WTC11 (cell line): ENCODE measurements around the gene FGF12. TPM values are rescaled to one million over a fixed set of nuclear protein-coding genes. Genes with fewer than 3 reads are reported as not detected.

Experiments
- ATAC-seq: fragments of 200-7000 bp; cut with Tn5 transposase; 2 replicates; pipeline ENCODE4 v1.10.0; 2021; ENCODE audit warnings: mild to moderate bottlenecking, moderate library complexity
- CTCF ChIA-PET: fragments of 300-600 bp; sonication (Branson Sonifier 250); formaldehyde crosslinking; loops from one replicate; lab custom pipeline; 2021; ENCODE audit warnings: antibody characterized with exemption; lab: Charles Lee
- POLR2A ChIA-PET: fragments of 350-600 bp; sonication (Branson Sonifier 250); formaldehyde crosslinking; loops from one replicate; lab custom pipeline; 2021; ENCODE audit warnings: antibody characterized with exemption; lab: Charles Lee
- DNase-seq: peaks from one replicate; pipeline ENCODE4 v3.0.0; 2021; ENCODE audit warnings: low spot score
- H3K27ac Mint-ChIP-seq: 2 replicates; pipeline ENCODE4 v1.8.0; 2021; ENCODE audit warnings: mixed read lengths
- H3K27me3 Mint-ChIP-seq: 2 replicates; pipeline ENCODE4 v1.8.0; 2021; ENCODE audit warnings: low read depth, mild to moderate bottlenecking, moderate library complexity, mixed read lengths
- H3K36me3 Mint-ChIP-seq: 2 replicates; pipeline ENCODE4 v1.8.0; 2021; ENCODE audit warnings: mixed read lengths
- H3K4me1 Mint-ChIP-seq: 2 replicates; pipeline ENCODE4 v1.8.0; 2022; ENCODE audit warnings: mixed read lengths
- H3K4me3 Mint-ChIP-seq: 2 replicates; pipeline ENCODE4 v1.8.0; 2021; ENCODE audit warnings: mild to moderate bottlenecking, moderate library complexity, mixed read lengths
- H3K9me3 Mint-ChIP-seq: 2 replicates; pipeline ENCODE4 v1.8.0; 2021; ENCODE audit warnings: mixed read lengths
- ATF1 ChIP-seq: sonication (generic); formaldehyde crosslinking; IDR thresholded peaks from 2 replicates; pipeline ENCODE4 v1.8.1; 2023; ENCODE audit warnings: mild to moderate bottlenecking, moderate library complexity, missing genetic modification reagents
- FOXP1 ChIP-seq: sonication (generic); formaldehyde crosslinking; IDR thresholded peaks from 2 replicates; pipeline ENCODE4 v1.8.0; 2022; ENCODE audit warnings: missing genetic modification reagents, mild to moderate bottlenecking, moderate library complexity, borderline replicate concordance
- JAZF1 ChIP-seq: fragments of 250-450 bp; sonication (Bioruptor Pico); IDR thresholded peaks from 2 replicates; pipeline ENCODE4 v1.9.0; 2021; ENCODE audit warnings: moderate library complexity, mild to moderate bottlenecking, inconsistent platforms
- KAT7 ChIP-seq: sonication (generic); formaldehyde crosslinking; IDR thresholded peaks from 2 replicates; pipeline ENCODE4 v1.8.1; 2023; ENCODE audit warnings: missing genetic modification reagents, mild to moderate bottlenecking, borderline replicate concordance
- MYBL2 ChIP-seq: sonication (generic); formaldehyde crosslinking; IDR thresholded peaks from 2 replicates; pipeline ENCODE4 v1.8.1; 2023; ENCODE audit warnings: mild to moderate bottlenecking, moderate library complexity, missing genetic modification reagents
- NR1H2 ChIP-seq: sonication (generic); formaldehyde crosslinking; IDR thresholded peaks from 2 replicates; pipeline ENCODE4 v1.9.0; 2021; ENCODE audit warnings: mild to moderate bottlenecking, moderate library complexity, missing genetic modification reagents
- TEAD4 ChIP-seq: sonication (generic); formaldehyde crosslinking; IDR thresholded peaks from 2 replicates; pipeline ENCODE4 v1.8.0; 2022; ENCODE audit warnings: mild to moderate bottlenecking, missing genetic modification reagents
- ZBTB21 ChIP-seq: sonication (generic); formaldehyde crosslinking; IDR thresholded peaks from 2 replicates; pipeline ENCODE4 v1.8.1; 2023; ENCODE audit warnings: mild to moderate bottlenecking, missing genetic modification reagents, borderline replicate concordance
- ZNF232 ChIP-seq: sonication (generic); formaldehyde crosslinking; IDR thresholded peaks from 2 replicates; pipeline ENCODE4 v1.8.0; 2022; ENCODE audit warnings: mild to moderate bottlenecking, missing genetic modification reagents
- ZNF423 ChIP-seq: fragments of 250-450 bp; sonication (Bioruptor Pico); IDR thresholded peaks from 2 replicates; pipeline ENCODE4 v2.1.2; 2022; ENCODE audit warnings: mild to moderate bottlenecking, moderate library complexity
- total RNA-seq: library from RNA; stranded (reverse); gene quantifications from 3 replicates; pipeline ENCODE4 v1.2.3, GENCODE V29; 2021
- TF ChIP-seq, protein P1 (sequence below): fragments of 250-450 bp; sonication (Bioruptor Pico); IDR thresholded peaks from 2 replicates; pipeline ENCODE4 v1.9.0; 2021; ENCODE audit warnings: mild to moderate bottlenecking, borderline replicate concordance
- TF ChIP-seq, protein P2 (sequence below): fragments of 250-450 bp; sonication (Bioruptor Pico); IDR thresholded peaks from 2 replicates; pipeline ENCODE4 v1.9.0; 2021; ENCODE audit warnings: mild to moderate bottlenecking
- TF ChIP-seq, protein P3 (sequence below): sonication (generic); formaldehyde crosslinking; conservative IDR thresholded peaks from 2 replicates; pipeline ENCODE4 v1.8.1; 2023; ENCODE audit warnings: mild to moderate bottlenecking, low read depth, missing genetic modification reagents, moderate library complexity
- TF ChIP-seq, protein P4 (sequence below): sonication (generic); formaldehyde crosslinking; IDR thresholded peaks from 2 replicates; pipeline ENCODE4 v1.8.0; 2022; ENCODE audit warnings: mild to moderate bottlenecking, missing genetic modification reagents
- TF ChIP-seq, protein P5 (sequence below): sonication (generic); formaldehyde crosslinking; IDR thresholded peaks from 2 replicates; pipeline ENCODE4 v1.8.1; 2022; ENCODE audit warnings: mild to moderate bottlenecking, missing genetic modification reagents, moderate library complexity, borderline replicate concordance
- TF ChIP-seq, protein P6 (sequence below): sonication (generic); formaldehyde crosslinking; IDR thresholded peaks from 2 replicates; pipeline ENCODE4 v1.8.1; 2023; ENCODE audit warnings: mild to moderate bottlenecking, missing genetic modification reagents, borderline replicate concordance
- TF ChIP-seq, protein P7 (sequence below): sonication (generic); formaldehyde crosslinking; IDR thresholded peaks from 2 replicates; pipeline ENCODE4 v1.8.0; 2023; ENCODE audit warnings: missing genetic modification reagents

The FGF12 gene
- total RNA-seq, 1 experiment from 2014 or later = 13.5 TPM

DNA sequence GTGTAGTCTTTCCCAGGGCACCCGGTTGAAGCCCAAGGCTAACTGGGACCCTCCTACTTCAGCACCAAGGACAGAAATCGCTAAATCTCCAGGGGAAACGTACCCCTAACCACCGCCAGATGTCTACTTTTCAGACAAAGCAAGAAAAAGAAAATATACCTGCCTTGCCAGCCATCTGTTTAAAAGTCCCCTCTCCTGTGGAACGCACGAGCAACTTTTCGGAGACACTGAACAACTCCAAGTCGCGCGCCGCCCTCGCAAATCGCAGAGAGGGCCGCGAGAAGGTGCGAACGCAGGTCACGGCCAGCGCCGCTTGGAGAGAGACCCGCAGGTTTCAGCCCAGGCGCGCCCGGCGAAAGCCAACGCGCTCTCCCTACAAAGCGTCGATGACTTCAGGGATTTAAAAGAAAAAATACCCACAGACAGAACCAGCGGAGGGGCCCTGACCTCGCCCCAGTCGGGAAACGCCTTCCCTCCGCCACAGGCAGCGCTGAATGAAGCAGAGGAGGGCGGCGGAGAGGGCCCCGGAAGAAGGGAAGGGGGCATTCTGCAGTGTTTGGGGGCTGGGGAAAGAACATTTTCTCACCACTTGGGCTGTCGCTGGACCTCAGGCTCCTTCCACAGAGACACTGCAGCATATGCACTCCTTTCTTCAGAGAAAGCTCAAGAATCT, 213.1 kb downstream of the FGF12 start (continued):
- TF ChIP-seq, protein P1, sequence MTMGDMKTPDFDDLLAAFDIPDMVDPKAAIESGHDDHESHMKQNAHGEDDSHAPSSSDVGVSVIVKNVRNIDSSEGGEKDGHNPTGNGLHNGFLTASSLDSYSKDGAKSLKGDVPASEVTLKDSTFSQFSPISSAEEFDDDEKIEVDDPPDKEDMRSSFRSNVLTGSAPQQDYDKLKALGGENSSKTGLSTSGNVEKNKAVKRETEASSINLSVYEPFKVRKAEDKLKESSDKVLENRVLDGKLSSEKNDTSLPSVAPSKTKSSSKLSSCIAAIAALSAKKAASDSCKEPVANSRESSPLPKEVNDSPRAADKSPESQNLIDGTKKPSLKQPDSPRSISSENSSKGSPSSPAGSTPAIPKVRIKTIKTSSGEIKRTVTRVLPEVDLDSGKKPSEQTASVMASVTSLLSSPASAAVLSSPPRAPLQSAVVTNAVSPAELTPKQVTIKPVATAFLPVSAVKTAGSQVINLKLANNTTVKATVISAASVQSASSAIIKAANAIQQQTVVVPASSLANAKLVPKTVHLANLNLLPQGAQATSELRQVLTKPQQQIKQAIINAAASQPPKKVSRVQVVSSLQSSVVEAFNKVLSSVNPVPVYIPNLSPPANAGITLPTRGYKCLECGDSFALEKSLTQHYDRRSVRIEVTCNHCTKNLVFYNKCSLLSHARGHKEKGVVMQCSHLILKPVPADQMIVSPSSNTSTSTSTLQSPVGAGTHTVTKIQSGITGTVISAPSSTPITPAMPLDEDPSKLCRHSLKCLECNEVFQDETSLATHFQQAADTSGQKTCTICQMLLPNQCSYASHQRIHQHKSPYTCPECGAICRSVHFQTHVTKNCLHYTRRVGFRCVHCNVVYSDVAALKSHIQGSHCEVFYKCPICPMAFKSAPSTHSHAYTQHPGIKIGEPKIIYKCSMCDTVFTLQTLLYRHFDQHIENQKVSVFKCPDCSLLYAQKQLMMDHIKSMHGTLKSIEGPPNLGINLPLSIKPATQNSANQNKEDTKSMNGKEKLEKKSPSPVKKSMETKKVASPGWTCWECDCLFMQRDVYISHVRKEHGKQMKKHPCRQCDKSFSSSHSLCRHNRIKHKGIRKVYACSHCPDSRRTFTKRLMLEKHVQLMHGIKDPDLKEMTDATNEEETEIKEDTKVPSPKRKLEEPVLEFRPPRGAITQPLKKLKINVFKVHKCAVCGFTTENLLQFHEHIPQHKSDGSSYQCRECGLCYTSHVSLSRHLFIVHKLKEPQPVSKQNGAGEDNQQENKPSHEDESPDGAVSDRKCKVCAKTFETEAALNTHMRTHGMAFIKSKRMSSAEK (CRISPR knock-in tag) = no peak
- TF ChIP-seq TEAD4 (CRISPR knock-in tag) (0 out of 2 replicates have a peak, but pooled peaks have one; percentile 19), KAT7 (CRISPR knock-in tag) (peak; percentile 12; the same call in 1 of the 2 replicates), ZNF232 (CRISPR knock-in tag) (no peak), MYBL2 (CRISPR knock-in tag) (0 out of 2 replicates have a peak, but pooled peaks have one; percentile 11), ZNF423 (no peak), ZBTB21 (CRISPR knock-in tag) (no peak)
- TF ChIP-seq, all 79 proteins: peak for 8

DNA sequence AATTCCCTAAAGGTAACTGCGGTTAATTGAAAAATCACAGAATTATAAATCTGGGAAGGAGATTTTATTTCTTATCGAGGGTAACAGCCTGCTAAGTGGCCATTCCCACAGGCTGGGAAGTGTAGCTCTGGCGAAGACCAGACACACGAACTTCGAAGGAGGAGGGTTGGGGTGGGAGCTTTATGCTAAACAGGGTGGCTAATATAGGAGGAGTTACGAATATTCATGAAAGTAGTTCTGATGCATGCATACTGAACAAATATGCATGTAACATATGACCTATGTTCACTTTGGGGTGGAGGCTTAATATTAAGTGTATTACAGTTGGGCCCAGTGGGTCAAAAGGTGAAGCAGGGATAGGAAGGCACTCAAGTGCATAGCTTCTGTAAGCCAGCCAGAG, 221.6 kb downstream of the FGF12 start:
- POLR2A ChIA-PET = interaction anchor here (0.6 kb wide), 1 partner anchor 1045 kb away, joined by 3 read pairs; no protein-coding TSS in a partner anchor
- Mint-ChIP-seq H3K36me3 (peaks cover 3% of the 10 kb centered on the region; the same call in 1 of the 2 replicates), H3K27me3 (no peaks in the 10 kb centered on the region), H3K9me3 (peaks cover 18% of the 10 kb centered on the region), H3K4me3 (no peak overlapping the region), H3K27ac (no peak overlapping the region), H3K4me1 (no peaks in the 10 kb centered on the region)
- DNase-seq = no peak
- CTCF ChIA-PET = no interaction called here
- TF ChIP-seq, protein P2, sequence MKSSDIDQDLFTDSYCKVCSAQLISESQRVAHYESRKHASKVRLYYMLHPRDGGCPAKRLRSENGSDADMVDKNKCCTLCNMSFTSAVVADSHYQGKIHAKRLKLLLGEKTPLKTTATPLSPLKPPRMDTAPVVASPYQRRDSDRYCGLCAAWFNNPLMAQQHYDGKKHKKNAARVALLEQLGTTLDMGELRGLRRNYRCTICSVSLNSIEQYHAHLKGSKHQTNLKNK = no peak
- TF ChIP-seq, protein P3, sequence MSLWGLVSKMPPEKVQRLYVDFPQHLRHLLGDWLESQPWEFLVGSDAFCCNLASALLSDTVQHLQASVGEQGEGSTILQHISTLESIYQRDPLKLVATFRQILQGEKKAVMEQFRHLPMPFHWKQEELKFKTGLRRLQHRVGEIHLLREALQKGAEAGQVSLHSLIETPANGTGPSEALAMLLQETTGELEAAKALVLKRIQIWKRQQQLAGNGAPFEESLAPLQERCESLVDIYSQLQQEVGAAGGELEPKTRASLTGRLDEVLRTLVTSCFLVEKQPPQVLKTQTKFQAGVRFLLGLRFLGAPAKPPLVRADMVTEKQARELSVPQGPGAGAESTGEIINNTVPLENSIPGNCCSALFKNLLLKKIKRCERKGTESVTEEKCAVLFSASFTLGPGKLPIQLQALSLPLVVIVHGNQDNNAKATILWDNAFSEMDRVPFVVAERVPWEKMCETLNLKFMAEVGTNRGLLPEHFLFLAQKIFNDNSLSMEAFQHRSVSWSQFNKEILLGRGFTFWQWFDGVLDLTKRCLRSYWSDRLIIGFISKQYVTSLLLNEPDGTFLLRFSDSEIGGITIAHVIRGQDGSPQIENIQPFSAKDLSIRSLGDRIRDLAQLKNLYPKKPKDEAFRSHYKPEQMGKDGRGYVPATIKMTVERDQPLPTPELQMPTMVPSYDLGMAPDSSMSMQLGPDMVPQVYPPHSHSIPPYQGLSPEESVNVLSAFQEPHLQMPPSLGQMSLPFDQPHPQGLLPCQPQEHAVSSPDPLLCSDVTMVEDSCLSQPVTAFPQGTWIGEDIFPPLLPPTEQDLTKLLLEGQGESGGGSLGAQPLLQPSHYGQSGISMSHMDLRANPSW = no peak
- TF ChIP-seq NR1H2 (no peak), ATF1 (no peak), JAZF1 (CRISPR knock-in tag) (no peak), FOXP1 (CRISPR knock-in tag) (no peak)
- TF ChIP-seq, protein P4, sequence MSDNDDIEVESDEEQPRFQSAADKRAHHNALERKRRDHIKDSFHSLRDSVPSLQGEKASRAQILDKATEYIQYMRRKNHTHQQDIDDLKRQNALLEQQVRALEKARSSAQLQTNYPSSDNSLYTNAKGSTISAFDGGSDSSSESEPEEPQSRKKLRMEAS (CRISPR knock-in tag) = no peak
- TF ChIP-seq, protein P5, sequence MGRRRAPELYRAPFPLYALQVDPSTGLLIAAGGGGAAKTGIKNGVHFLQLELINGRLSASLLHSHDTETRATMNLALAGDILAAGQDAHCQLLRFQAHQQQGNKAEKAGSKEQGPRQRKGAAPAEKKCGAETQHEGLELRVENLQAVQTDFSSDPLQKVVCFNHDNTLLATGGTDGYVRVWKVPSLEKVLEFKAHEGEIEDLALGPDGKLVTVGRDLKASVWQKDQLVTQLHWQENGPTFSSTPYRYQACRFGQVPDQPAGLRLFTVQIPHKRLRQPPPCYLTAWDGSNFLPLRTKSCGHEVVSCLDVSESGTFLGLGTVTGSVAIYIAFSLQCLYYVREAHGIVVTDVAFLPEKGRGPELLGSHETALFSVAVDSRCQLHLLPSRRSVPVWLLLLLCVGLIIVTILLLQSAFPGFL = no peak
- TF ChIP-seq, protein P6, sequence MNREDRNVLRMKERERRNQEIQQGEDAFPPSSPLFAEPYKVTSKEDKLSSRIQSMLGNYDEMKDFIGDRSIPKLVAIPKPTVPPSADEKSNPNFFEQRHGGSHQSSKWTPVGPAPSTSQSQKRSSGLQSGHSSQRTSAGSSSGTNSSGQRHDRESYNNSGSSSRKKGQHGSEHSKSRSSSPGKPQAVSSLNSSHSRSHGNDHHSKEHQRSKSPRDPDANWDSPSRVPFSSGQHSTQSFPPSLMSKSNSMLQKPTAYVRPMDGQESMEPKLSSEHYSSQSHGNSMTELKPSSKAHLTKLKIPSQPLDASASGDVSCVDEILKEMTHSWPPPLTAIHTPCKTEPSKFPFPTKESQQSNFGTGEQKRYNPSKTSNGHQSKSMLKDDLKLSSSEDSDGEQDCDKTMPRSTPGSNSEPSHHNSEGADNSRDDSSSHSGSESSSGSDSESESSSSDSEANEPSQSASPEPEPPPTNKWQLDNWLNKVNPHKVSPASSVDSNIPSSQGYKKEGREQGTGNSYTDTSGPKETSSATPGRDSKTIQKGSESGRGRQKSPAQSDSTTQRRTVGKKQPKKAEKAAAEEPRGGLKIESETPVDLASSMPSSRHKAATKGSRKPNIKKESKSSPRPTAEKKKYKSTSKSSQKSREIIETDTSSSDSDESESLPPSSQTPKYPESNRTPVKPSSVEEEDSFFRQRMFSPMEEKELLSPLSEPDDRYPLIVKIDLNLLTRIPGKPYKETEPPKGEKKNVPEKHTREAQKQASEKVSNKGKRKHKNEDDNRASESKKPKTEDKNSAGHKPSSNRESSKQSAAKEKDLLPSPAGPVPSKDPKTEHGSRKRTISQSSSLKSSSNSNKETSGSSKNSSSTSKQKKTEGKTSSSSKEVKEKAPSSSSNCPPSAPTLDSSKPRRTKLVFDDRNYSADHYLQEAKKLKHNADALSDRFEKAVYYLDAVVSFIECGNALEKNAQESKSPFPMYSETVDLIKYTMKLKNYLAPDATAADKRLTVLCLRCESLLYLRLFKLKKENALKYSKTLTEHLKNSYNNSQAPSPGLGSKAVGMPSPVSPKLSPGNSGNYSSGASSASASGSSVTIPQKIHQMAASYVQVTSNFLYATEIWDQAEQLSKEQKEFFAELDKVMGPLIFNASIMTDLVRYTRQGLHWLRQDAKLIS = no peak
- TF ChIP-seq, protein P7, sequence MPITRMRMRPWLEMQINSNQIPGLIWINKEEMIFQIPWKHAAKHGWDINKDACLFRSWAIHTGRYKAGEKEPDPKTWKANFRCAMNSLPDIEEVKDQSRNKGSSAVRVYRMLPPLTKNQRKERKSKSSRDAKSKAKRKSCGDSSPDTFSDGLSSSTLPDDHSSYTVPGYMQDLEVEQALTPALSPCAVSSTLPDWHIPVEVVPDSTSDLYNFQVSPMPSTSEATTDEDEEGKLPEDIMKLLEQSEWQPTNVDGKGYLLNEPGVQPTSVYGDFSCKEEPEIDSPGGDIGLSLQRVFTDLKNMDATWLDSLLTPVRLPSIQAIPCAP (CRISPR knock-in tag) = no peak
- no peak for ATAC-seq
